Measurements from ENCODE around the gene SYK. TPM values are rescaled to one million over a fixed set of nuclear protein-coding genes. Genes with fewer than 3 reads are reported as not detected.

The SYK gene
- total and polyA plus RNA-seq, 2 of the 4 experiments (the other 2 are of a cell fraction) = not detected

DNA sequence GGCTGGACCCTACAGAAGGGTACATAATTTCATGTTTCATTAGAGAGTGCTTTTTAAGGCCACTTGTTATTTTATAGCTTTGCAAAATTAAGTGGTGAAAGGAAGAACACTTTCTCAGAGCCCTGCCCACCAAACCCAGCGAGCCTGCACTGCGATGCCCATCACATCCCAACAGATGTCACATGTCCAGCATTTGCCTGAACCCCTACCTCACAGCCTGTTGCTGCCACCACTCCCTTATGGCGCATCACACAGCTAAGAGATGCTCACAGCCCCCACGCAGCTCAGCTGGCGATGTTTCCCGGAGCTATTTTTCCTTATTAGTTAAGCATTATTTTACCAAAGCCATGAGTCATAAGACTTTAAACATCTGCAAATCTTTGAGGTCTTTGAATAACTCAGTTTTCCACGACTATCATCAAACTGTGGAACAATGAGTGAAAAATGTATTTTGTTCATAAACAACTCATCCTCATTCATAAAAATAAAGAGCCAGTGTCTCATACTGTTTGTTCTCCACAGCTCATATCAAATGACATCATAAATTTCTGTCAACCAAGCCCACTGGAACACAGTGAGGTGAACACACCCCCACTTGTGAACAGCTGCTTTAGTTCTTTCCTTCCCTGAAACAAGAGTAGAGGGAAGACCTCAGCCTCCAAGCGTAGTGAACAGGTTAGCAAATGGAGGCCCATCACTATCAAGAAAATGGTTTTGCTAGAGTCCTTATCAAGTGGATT, 104.9 kb downstream of the SYK start:
- no peak overlapping the region for H3K18ac ChIP-seq (ENCODE audit: low read depth, low read length)
- dilution Hi-C loops (cut with HindIII; ENCODE audit: low sequenced_read_pairs, unreplicated experiment) = no loop called here
- H3K4me2 ChIP-seq (ENCODE audit: low read depth, low read length) = no peak overlapping the region
- no peak overlapping the region for H3K14ac ChIP-seq (replicated peaks; ENCODE audit: low read depth, low read length)
- H3K27me3 ChIP-seq (ENCODE audit: control insufficient read depth, insufficient read depth, low read length) = no peaks in the 10 kb centered on the region; the same call in none of the 2 replicates
- no peak overlapping the region for H2AFZ ChIP-seq (replicated peaks; ENCODE audit: low read length, poor library complexity)
- no peak overlapping the region for H2BK120ac ChIP-seq (ENCODE audit: low read depth, low read length)
- H2BK15ac ChIP-seq (ENCODE audit: low read depth, low read length) = no peak overlapping the region
- TF ChIP-seq RFX5 (IDR thresholded peaks at IDR 0.05; ENCODE audit: low read depth, low read length) (no peak), RAD21 (IDR thresholded peaks at IDR 0.05; ENCODE audit: low read length) (no peak), NFE2L2 (IDR thresholded peaks at IDR 0.05; ENCODE audit: low read depth, low read length) (no peak), SMC3 (IDR thresholded peaks at IDR 0.05; ENCODE audit: low read depth, low read length) (no peak), POLR2A (IDR thresholded peaks at IDR 0.05; ENCODE audit: low read depth, low read length) (no peak), MAZ (IDR thresholded peaks at IDR 0.05; ENCODE audit: borderline replicate concordance, low read depth, low read length) (no peak), FOS (IDR thresholded peaks at IDR 0.05; ENCODE audit: low read depth, low read length) (no peak), BHLHE40 (IDR thresholded peaks at IDR 0.05; ENCODE audit: low read depth, low read length) (no peak), MXI1 (IDR thresholded peaks at IDR 0.05; ENCODE audit: borderline replicate concordance, low read depth, low read length) (no peak), CEBPB (IDR thresholded peaks at IDR 0.05; ENCODE audit: low read depth, low read length) (no peak), RCOR1 (IDR thresholded peaks at IDR 0.05; ENCODE audit: insufficient replicate concordance, low read length) (no peak), ELK1 (IDR thresholded peaks at IDR 0.05; ENCODE audit: borderline replicate concordance, low read depth, low read length) (no peak), CHD1 (IDR thresholded peaks at IDR 0.05; ENCODE audit: low read depth, low read length) (no peak), CTCF (conservative IDR thresholded peaks at IDR 0.05; ENCODE audit: low read depth, low read length) (no peak), MAFK (IDR thresholded peaks at IDR 0.05; ENCODE audit: low read depth, low read length) (no peak), USF2 (IDR thresholded peaks at IDR 0.05; ENCODE audit: low read depth, low read length) (no peak)
- H3K36me3 ChIP-seq (ENCODE audit: control insufficient read depth, insufficient read depth, low read length) = no peaks in the 10 kb centered on the region
- H3K9ac ChIP-seq (ENCODE audit: low read depth, low read length) = no peak overlapping the region
- DNase-seq = peak; percentile 37
- no peak overlapping the region for H2BK20ac ChIP-seq (ENCODE audit: low read depth, low read length)
- H3K27ac ChIP-seq (ENCODE audit: insufficient read depth, low read length) = no peak overlapping the region
- POLR2A ChIA-PET (ENCODE audit: unreplicated experiment) = no interaction called here
- in situ Hi-C loops (cut with MboI; ENCODE audit: low sequenced_read_pairs) = no loop called here
- no CpG with 5 or more reads among the region's 8 CpGs for WGBS, 2 experiments (ENCODE audit: extremely low coverage in 2 of 2, insufficient read length in 1 of 2)
- no peak overlapping the region for H2BK5ac ChIP-seq (ENCODE audit: low read depth, low read length, poor library complexity, severe bottlenecking)
- no peak overlapping the region for H3K23ac ChIP-seq (ENCODE audit: low read depth, low read length)
- H4K20me1 ChIP-seq (ENCODE audit: insufficient read depth, low read length) = no peaks in the 10 kb centered on the region
- H3K9me1 ChIP-seq (ENCODE audit: insufficient read depth, low read length) = no peaks in the 10 kb centered on the region
- no peaks in the 10 kb centered on the region for H3K79me1 ChIP-seq (ENCODE audit: low read depth in 1 of 2, low read length in 2 of 2)
- H3K4ac ChIP-seq (ENCODE audit: low read depth, low read length) = no peak overlapping the region
- H2AK5ac ChIP-seq (ENCODE audit: low read depth, low read length) = no peak overlapping the region
- H4K5ac ChIP-seq (ENCODE audit: low read depth, low read length) = no peak overlapping the region
- no peak overlapping the region for H3K4me3 ChIP-seq (ENCODE audit: insufficient read depth, low read depth, low read length)
- peak; percentile 43 for ATAC-seq (ENCODE audit: low read depth)
- intact Hi-C loops (cut with micrococcal nuclease) = no loop called here
- no peak overlapping the region for H3K56ac ChIP-seq (ENCODE audit: extremely low read depth, insufficient read depth, low read length)
- peaks cover 2% of the 10 kb centered on the region; the same call in 1 of the 2 replicates for H3K4me1 ChIP-seq (ENCODE audit: control insufficient read depth, insufficient read depth, low read length)
- H2AK9ac ChIP-seq (replicated peaks; ENCODE audit: low read depth, low read length, poor library complexity) = no peak overlapping the region
- BruUV-seq (replicated peaks) = no TSS peak
- H4K91ac ChIP-seq (ENCODE audit: insufficient read depth, low read depth, low read length) = no peak overlapping the region
- H4K8ac ChIP-seq (ENCODE audit: low read depth in 2 of 2, low read length in 2 of 2) = no peak overlapping the region
- H3K9me3 ChIP-seq (ENCODE audit: control insufficient read depth, insufficient read depth, low read length) = peaks cover 8% of the 10 kb centered on the region
- CTCF ChIA-PET = interaction anchor here (1.0 kb wide), 1 partner anchor 9 kb away, joined by 3 read pairs; no protein-coding TSS in a partner anchor
